HUES48 (cell line): ENCODE measurements around the gene BCL11B.

ENCODE experiments used
- H3K27ac ChIP-seq: one replicate; pipeline ENCODE4 v1.7.0; 2013; ENCODE audit warnings: low read depth, low read length, inconsistent platforms
- H3K27me3 ChIP-seq: 2 replicates; pipeline ENCODE4 v1.6.1; 2013; ENCODE audit warnings: mild to moderate bottlenecking, low read length; ENCODE audit not compliant: control insufficient read depth, insufficient read depth
- H3K36me3 ChIP-seq: 2 replicates; pipeline ENCODE4 v1.6.1; 2013; ENCODE audit warnings: low read length; ENCODE audit not compliant: control insufficient read depth, insufficient read depth
- H3K4me1 ChIP-seq: 2 replicates; pipeline ENCODE4 v1.6.1; 2013; ENCODE audit warnings: mild to moderate bottlenecking, low read length; ENCODE audit not compliant: control insufficient read depth, insufficient read depth
- H3K4me3 ChIP-seq: 2 replicates; pipeline ENCODE4 v1.5.1; 2013; ENCODE audit warnings: mild to moderate bottlenecking, low read depth, low read length
- H3K9ac ChIP-seq: 2 replicates; pipeline ENCODE4 v1.6.1; 2013; ENCODE audit warnings: mild to moderate bottlenecking, low read depth, low read length, moderate library complexity
- H3K9me3 ChIP-seq: 2 replicates; pipeline ENCODE4 v1.6.1; 2013; ENCODE audit warnings: low read length; ENCODE audit not compliant: control insufficient read depth, insufficient read depth

Gene BCL11B

DNA sequence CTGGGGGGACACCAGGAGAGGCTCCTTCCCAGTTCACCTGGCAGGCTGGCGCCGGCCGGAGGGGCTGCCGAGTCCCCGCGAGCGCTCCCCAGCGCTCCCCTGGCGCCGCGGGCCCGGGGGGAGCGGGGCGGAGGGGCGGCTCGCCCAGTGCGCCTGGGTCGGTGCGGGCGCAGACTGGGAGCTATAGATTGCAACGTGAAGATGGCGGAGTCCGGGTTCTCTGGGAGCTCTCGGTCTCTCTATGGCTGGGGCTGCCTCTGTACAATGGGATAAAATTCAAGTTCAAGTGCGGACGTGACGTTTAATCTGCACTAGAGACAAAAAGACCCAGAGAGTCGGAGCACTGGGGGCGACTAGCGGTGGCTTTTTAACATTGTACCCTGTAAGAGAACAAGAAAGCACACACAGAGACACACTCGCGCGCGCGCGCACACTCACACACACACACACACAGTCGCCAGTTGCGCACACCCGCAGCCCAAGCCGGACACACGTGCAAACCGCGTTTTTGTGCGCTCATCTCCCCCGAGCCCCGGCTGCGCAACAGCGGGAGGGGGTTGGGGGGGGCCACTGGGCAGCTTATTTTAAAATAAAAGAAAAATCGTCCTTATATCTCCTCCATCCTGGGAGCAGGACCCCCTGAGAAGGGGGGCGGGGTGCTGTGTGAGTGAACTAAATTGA lies at the start of gene BCL11B:
TSS of gene BCL11B (minus strand) at position 247 of the 681 bp plus-strand sequence. CDS start 979 bp downstream, outside the sequence.
- peak within 1 kb of the TSS; percentile 28; the same call in 1 of the 2 replicates for H3K9ac ChIP-seq
- H3K4me3 ChIP-seq, result peak within 1 kb of the TSS; percentile 67
- H3K4me1 ChIP-seq, result peaks cover 42% of the 10 kb centered on the region
- H3K27ac ChIP-seq, result peak within 1 kb of the TSS; percentile 75
- no peaks in the 10 kb centered on the region for H3K9me3 ChIP-seq
- H3K27me3 ChIP-seq, result peaks cover 47% of the 10 kb centered on the region
- H3K36me3 ChIP-seq, result no peaks in the 10 kb centered on the region

DNA sequence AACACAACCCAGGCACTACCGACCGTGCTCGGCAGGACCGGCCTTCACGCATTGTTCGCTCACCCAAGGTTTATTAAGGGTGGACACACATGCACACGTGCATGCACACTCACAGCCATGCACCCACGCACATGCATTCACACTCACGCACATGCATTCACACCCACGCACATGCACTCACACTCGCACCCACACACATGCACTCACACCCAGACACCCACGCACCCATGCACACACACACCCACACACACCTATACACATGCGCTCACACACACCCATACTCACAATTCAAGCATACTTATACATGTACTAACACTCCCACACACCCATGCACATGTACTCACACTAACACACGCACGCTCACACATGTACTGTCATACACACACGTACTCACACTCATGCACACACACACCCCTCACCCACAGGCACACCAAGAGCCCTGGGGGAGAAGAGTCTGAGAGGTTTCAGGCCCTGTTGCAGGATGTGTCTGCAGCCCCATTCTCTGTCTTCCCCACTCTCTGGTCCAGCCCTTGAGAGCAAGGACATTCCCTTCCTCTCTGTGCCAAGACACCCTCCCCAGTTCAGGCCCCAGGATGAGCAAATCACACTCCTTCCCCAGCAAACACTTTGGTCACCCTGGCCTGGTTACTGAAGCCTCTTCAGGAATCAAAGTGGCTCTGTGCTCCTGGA lies 49.4 kb upstream of the BCL11B start:
- no peak overlapping the region for H3K9ac ChIP-seq
- H3K27ac ChIP-seq, result no peak overlapping the region
- H3K36me3 ChIP-seq, result no peaks in the 10 kb centered on the region
- H3K27me3 ChIP-seq, result no peaks in the 10 kb centered on the region
- peaks cover 3% of the 10 kb centered on the region; the same call in 1 of the 2 replicates for H3K4me1 ChIP-seq
- H3K4me3 ChIP-seq, result no peak overlapping the region
- H3K9me3 ChIP-seq, result no peaks in the 10 kb centered on the region

DNA sequence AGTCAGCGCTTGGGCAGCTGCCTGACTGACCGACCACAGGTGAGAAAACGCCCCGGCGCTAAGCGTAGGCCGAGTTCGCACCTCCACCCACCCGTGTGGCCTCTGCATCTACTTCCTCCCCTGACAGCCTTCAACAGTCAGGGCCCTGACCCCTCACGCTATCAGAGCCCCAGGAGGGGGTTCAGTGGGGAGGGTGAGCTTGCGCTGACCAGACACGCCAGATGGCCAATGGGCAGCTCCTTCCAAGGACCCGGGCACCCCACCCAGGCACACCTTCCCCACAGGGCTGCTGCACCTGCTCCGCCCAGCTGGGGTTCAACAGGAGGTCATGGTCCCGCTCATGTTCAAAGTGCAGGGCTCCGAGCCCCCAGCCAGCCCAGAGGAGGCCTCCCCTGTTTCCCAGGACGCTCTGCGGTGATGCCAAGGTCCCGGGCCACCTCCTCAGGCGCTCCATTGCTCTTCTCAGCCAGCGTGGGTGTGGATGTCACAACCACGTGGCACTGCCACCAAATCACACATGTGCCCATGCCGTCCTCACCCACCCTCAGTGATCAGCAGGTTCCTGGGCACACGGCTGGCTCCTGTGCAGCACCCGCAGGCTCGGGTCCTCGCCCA lies 48.7 kb upstream of the BCL11B start:
- peaks cover 3% of the 10 kb centered on the region; the same call in 1 of the 2 replicates for H3K4me1 ChIP-seq
- no peak overlapping the region for H3K9ac ChIP-seq
- H3K27ac ChIP-seq, result no peak overlapping the region
- no peaks in the 10 kb centered on the region for H3K27me3 ChIP-seq
- no peaks in the 10 kb centered on the region for H3K9me3 ChIP-seq
- no peak overlapping the region for H3K4me3 ChIP-seq
- H3K36me3 ChIP-seq, result no peaks in the 10 kb centered on the region

DNA sequence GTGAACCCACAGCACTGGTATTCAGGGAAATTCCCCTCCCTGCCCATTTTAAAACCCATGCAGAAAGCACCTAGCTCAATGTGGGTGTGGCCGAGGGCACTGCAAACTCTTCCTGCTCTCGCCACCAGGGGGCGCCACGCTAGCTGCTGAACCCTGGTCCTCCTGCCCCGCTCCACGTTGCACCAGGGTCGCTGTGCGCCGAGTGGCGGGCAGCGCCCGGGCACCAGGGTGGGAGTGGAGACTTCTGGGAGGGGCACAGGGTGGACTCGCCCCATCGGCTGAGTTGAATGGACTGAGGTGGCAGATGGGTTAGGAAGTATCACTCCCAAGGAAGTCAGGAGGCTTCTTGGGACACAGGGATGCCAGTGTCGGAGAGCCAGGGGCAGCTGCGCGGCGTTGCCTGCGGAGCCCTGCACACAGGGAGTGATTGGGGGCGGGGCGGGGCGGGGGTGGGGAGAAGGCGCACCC lies 48.1 kb upstream of the BCL11B start:
- Histone ChIP-seq H3K9ac (no peak overlapping the region), H3K27ac (no peak overlapping the region), H3K4me3 (no peak overlapping the region)

DNA sequence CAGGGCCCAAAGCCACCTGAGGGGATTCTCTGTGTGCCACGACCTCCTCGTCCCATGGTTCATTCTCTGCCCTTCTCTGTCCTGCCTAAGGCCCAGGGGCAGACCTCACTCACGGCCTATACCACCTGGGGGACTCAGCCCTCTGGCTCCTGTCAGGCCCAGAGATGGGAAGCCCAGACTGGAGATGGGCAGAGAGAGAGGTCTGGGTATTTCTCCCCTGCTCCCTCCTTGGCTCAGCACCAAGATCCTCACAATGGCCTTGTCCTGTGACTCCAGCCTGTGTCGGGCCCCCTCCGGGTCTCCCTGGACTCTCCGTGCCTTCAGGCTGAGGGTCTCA lies 46.9 kb upstream of the BCL11B start:
- H3K36me3 ChIP-seq, result no peaks in the 10 kb centered on the region
- H3K9me3 ChIP-seq, result no peaks in the 10 kb centered on the region
- no peaks in the 10 kb centered on the region for H3K27me3 ChIP-seq
- H3K4me3 ChIP-seq, result no peak overlapping the region
- H3K4me1 ChIP-seq, result peaks cover 8% of the 10 kb centered on the region; the same call in 1 of the 2 replicates
- no peak overlapping the region for H3K27ac ChIP-seq
- no peak overlapping the region for H3K9ac ChIP-seq

More for the DNA sequence above, 48.1 kb upstream of the BCL11B start:
- Histone ChIP-seq H3K4me1 (peaks cover 3% of the 10 kb centered on the region; the same call in 1 of the 2 replicates), H3K36me3 (no peaks in the 10 kb centered on the region), H3K9me3 (no peaks in the 10 kb centered on the region), H3K27me3 (no peaks in the 10 kb centered on the region)

DNA sequence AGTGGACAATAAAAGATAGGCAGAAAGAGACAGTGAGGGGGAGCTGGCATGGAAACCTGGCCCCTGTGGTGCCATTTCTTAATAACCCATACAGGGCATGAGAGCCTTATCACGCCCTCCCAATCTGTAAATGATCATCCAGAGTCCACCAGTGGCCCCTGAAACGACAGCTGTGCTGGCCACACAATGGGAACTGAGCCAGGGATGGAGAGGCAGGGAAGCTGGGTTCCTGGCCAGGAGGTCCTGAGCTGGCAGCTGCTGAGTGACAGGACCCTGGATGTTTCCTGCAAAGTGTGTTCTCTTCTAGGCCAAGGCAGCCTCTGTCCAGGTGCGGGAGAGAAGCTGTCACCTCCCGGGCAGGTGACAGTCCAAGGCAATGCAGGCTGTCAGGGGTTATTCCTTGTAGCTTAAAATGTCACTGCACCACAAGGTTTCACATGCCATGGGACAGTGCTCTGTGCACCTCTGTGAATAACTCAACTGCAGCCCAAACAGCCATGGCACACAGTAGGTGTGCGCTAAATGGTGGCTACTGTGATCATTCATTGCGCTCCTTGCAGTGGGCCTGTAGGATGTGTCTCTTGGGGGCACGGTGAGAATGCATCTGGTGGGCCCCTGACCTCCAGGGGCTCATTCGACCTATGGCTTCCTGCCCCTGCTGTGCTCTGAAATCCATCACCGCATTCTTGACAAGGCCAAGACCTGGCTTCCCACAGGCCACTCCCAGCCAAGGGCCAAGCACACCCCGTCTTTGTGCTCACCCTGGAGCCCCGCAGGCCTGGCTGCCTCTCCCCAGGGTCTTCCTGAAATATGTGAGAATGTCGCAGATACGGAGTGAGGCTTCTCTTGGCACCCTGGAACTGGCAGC lies 46.3 kb upstream of the BCL11B start:
- Histone ChIP-seq H3K4me3 (no peak overlapping the region), H3K27ac (no peak overlapping the region), H3K36me3 (no peaks in the 10 kb centered on the region), H3K4me1 (peaks cover 12% of the 10 kb centered on the region), H3K9me3 (no peaks in the 10 kb centered on the region), H3K27me3 (no peaks in the 10 kb centered on the region), H3K9ac (no peak overlapping the region)

DNA sequence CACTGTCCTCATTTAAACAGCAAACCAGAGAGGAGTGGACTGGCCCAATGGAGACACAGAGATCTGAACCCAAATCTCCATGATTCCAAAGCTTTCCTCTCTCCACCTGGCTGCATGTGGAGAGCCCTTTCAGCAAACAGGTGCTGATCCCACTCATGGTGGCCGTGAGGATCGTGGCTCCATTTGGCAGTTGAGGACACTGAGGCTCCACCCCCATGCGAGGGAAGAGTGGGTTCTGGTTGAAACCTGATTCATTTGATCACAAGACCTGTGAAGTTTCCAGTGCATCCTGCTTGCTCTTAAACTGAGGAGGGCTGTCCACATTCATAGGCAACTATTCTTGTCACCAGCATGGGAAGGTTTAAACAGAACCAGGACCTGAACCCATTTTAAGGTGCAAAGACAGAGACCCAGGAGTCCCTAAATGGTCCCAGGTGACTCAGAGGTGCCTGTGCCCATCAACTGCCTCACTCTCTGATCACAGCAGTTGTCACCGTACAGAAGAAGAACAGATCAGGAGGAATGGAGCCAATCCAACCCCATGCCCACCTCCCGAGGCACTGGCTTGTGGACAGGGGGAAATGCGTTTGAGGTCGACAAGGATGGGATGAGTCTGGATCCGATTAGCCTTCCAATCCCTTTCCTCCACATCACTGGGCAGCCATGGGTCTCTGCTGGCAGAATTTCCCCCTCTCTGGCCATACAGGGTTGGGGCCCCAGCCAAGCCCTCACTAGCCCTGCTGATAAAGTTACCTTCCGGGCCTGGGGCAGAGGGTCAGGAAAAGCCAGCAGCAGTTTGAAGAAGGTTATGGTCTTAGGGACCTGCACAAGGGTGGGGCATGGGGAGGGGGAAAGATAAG lies 45.5 kb upstream of the BCL11B start:
- no peak overlapping the region for H3K27ac ChIP-seq
- H3K9ac ChIP-seq, result no peak overlapping the region
- H3K4me3 ChIP-seq, result no peak overlapping the region
- no peaks in the 10 kb centered on the region for H3K9me3 ChIP-seq
- H3K4me1 ChIP-seq, result peaks cover 12% of the 10 kb centered on the region
- H3K27me3 ChIP-seq, result no peaks in the 10 kb centered on the region
- H3K36me3 ChIP-seq, result no peaks in the 10 kb centered on the region

DNA sequence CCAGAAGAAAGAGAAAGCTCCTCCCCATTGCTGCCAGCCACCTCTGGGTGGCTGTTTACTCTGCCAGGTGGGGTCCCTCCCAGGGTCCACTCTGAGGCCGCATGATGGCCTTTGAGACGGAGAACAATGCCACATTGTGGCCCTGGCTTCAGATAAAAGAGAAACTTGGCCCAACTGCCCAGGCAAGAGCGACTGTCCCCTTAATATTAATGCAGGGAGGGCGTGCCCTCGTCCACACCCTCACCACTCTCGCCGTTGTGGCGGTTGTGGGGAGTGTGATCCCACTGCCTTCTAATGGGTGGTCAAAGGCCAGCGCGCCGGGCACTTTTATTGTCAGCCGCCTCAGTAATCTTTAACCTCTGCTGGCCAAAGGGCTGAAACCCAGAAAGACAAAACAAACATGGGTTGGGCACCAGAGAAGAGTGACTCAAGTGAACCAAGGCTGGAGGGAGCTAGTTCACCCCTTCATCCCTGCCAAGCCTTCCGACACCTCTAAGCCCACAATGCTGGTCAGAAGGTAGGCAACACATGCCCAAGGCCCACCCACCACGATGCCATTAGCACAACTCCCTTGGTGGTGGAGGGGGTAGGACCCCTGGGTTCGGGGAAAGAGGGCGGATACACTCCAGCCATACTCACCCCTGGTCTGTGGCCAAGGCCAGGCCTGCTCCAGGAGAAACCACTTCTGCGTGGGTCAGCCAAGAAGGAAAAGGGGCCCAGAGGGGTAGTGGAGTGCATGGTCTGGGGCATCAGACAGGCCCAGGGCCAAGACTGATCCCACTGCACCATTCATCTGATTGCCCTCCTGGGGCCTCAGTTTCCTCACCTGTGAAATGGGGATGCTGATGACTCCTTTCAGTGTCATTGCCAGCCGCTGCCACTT lies 44.5 kb upstream of the BCL11B start:
- no peak overlapping the region for H3K4me3 ChIP-seq
- no peaks in the 10 kb centered on the region for H3K27me3 ChIP-seq
- H3K9ac ChIP-seq, result no peak overlapping the region
- no peak overlapping the region for H3K27ac ChIP-seq
- H3K9me3 ChIP-seq, result no peaks in the 10 kb centered on the region
- peaks cover 12% of the 10 kb centered on the region for H3K4me1 ChIP-seq
- no peaks in the 10 kb centered on the region for H3K36me3 ChIP-seq

DNA sequence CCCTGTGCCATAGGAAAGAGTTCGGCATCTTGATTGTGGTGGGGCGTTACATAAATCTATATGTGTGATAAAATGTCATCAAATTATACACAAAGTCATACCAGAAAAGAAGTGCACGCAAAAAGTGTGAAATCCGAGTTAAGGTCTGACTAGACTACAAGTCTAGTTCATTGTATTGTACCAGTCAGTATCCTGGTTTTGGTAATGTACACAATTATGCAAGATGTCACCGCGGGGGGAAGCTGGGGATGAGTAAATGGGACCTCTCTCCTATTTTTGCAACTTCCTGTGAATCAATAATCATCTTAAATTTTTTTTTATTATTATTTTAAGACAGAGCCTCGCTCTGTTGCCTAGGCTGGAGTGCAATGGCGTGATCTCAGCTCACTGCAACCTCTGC lies 43.2 kb upstream of the BCL11B start:
- H3K9me3 ChIP-seq, result no peaks in the 10 kb centered on the region; the same call in 1 of the 2 replicates
- H3K9ac ChIP-seq, result no peak overlapping the region
- no peaks in the 10 kb centered on the region for H3K36me3 ChIP-seq
- no peaks in the 10 kb centered on the region for H3K27me3 ChIP-seq
- H3K4me1 ChIP-seq, result peaks cover 12% of the 10 kb centered on the region
- H3K27ac ChIP-seq, result no peak overlapping the region
- no peak overlapping the region for H3K4me3 ChIP-seq
